ENCODE measurements around the gene ATXN7L1.

- TF ChIP-seq POLR2A (IDR thresholded peaks at IDR 0.05), result no peak
- TF ChIP-seq, protein P1, sequence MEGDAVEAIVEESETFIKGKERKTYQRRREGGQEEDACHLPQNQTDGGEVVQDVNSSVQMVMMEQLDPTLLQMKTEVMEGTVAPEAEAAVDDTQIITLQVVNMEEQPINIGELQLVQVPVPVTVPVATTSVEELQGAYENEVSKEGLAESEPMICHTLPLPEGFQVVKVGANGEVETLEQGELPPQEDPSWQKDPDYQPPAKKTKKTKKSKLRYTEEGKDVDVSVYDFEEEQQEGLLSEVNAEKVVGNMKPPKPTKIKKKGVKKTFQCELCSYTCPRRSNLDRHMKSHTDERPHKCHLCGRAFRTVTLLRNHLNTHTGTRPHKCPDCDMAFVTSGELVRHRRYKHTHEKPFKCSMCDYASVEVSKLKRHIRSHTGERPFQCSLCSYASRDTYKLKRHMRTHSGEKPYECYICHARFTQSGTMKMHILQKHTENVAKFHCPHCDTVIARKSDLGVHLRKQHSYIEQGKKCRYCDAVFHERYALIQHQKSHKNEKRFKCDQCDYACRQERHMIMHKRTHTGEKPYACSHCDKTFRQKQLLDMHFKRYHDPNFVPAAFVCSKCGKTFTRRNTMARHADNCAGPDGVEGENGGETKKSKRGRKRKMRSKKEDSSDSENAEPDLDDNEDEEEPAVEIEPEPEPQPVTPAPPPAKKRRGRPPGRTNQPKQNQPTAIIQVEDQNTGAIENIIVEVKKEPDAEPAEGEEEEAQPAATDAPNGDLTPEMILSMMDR (IDR thresholded peaks at IDR 0.05), result no peak
Measured at GRCh38 chr7:105705427-105705826, 171.0 kb downstream of the ATXN7L1 start.
